NCI-H2196 (cell line): ENCODE measurements around the gene TXLNB.

Source experiments
- DNase-seq: peaks from one replicate; lab custom pipeline; 2025; ENCODE audit not compliant: unreplicated experiment; lab: John Stamatoyannopoulos, UW

TXLNB gene

DNA sequence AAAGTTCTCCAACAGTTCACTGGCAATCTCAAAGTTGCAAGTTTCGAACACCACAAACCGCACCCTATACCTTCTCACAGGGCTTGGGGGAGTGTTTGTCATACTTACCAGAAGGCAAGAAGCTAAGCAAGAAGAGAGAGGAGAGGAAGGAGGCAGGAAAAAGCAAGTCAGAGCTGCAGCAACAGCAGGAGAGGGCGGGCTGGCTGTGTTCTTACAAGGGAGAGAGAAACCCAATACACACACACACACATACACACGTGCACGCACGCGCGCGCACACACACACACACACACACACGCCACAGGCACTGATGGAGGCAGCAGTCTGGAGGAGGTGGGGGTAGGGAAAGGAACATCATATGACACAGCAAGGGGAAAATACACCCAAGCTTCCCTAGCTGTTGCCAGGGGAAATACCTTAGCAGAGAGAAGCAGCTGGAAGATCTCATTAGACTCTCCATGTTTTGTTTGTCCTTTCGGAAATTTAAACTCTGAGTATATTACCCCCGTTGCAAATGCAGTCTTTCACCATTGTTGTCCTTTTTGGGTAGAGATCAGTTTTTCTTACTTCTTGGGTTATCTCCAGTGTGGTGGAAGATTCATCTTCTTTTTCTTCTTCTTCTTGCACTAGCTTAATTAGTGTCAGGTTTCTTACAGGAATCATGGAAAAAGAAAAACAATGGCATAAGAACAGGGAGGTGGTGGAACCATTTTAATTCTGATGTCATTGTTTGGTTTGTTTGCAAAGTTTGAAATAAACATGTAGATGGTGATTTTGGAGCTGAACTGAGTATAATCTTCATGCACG lies at the start of gene TXLNB:
Gene TXLNB (minus strand): TSS at position 186 of the 807 bp plus-strand sequence. CDS start 3,099 bp downstream, outside the sequence.
- no peak for DNase-seq

DNA sequence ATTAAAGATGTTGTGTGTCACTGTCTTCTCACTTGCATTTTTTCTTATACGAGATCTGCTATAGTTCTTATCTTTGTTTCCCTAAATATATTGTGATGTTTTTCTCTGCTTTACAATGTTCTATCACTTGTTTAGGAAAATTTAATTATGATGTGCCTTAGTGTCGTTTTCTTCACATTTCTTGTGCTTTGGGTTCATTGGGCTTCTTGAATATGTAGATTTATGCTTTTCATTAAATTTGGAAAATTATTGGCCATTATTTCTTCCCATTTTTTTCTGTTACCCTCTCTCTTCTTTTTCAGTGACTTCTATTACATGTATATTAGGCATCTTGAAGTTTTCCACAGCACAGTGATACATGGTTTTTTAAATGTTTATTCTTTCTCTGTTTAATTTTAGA lies 49.3 kb upstream of the TXLNB start:
- DNase-seq, result no peak

DNA sequence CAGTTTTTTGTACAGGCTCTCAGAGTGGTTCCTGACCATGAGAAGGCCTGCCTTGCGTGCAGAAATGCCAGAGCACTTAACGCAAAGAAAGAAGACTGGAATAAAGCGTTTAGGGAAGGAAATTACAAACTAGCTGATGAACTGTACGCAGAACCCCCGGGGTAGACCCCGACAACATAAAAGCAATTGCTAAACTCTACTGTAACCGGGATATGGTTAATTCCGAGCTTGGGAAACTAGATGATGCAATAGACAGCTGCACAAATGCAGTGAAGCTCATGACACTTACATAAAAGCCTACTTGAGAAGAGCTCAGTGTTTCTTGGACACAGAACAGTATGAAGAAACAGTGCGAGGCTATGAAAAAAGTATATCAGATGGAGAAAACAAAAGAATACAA lies 47.0 kb upstream of the TXLNB start:
- DNase-seq, result no peak

DNA sequence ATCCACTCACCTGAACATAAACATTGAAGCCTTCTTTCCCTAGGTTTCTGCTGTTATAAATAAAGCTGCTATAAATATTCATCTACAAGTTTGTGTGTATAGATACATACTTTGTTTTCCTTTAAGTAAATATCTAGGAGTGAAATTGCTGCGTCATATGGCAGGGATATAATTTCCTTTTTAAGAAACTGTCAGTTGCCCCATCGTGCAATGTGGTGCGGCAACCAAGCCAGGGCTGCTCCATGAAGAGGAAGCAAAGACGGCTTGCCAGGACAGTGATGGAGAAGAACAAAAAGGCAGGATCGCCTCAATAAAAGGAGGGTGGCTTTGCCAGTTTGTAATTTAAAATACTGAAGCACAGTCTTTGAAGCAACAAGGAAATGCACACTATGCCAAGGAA lies 46.0 kb upstream of the TXLNB start:
- DNase-seq, result no peak

DNA sequence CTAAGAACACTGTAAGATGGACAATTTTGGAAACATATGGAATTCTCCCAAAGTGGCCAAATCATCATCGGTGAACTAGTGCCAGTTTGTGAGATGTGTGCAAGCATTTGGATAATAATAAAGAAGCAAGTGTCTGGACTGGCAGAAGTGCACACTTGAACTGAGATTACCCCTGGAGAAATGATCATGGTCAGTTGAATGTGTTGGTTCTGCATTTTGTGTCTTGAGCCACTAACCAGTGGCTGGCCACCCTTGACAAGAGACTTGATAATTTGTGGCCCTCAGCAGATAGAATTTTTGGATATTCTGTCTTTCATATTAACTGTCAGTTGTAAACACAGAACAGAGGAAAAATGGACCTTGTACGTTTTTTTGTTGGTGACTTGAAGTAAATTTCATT lies 45.2 kb upstream of the TXLNB start:
- no peak for DNase-seq

DNA sequence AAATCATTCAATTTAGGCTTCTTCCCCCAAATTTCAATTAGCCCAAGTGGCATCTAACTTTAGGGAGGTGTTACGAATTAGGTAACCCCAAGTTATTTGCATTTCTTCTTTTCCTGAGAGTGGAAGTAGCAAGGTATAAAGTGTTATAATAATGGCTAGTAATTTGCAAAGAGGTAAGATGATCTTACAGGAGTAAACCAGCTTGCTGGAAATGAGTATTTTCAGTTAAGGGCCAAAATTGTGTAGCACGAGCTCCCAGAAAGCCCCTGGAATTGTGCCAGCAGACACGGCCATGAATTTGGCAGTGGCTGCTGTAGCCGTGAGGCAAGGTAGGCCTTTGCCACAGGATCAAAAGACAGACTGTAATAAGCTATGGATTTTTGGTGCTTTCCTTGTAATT lies 44.7 kb upstream of the TXLNB start:
- DNase-seq, result peak; percentile 80

DNA sequence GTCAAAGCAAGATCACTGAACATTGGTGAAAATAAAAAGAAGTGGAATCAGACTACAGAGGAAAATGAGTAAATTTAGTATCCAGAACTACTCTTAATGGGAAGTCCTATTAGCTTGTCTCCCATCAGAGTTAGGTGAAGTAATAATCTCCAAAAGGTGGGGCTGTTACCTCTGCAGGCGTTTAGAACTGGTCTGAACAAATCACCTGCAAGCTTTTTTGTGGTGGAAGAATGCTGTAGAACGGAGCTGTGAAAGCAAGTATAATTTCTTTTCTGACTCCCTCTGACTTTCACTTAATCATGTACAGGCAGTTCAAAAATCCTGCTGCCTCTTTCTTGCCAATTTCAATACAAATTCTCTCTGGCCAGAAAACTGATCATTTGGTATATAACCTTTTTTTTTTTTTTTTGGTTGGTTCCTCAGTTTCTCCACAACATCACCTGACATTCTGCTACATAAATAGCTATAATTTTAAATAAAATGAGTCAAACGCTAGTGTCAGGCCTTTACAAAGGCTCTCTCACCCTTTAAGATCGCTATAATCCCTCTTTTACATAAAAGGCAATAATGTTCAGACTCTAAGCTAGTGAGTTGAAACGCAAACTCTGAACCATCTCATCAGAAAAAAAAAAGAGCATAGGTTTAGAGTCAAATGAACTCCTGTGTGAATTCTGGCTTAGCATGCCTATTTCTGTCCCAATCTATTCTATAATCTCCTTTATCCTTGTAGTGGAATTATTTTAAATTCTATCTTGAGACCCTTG lies 43.8 kb upstream of the TXLNB start:
- no peak for DNase-seq

DNA sequence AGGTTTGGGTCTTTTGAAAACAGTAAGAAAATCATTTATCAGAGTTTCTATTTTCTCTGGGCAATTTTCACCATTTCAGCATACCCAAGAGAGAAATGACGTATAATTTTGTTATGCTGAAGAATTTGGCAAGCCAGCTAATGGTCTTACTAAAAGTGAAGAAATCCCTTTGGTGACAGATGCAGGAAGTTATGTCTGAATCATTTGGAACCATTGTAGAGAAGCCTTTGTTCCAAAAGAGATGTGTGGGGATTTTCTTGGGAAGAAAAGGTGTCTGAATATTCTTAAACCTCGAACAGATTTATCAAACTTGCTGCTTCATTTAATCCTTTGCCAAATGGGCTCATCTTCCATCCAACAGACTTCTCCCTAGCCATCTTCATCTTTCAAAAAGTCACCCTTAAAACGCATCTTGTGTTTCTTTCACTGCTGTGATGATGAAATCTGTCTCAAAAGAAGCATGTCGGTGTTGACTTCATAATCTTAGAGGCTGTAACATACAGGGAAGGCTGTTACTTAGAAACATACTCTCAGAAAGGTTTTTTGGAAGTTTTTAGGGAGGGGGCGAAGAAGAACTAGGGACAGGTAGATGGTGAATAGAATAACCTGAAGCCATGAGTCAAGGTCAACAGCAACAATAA lies 43.1 kb upstream of the TXLNB start:
- DNase-seq, result no peak

DNA sequence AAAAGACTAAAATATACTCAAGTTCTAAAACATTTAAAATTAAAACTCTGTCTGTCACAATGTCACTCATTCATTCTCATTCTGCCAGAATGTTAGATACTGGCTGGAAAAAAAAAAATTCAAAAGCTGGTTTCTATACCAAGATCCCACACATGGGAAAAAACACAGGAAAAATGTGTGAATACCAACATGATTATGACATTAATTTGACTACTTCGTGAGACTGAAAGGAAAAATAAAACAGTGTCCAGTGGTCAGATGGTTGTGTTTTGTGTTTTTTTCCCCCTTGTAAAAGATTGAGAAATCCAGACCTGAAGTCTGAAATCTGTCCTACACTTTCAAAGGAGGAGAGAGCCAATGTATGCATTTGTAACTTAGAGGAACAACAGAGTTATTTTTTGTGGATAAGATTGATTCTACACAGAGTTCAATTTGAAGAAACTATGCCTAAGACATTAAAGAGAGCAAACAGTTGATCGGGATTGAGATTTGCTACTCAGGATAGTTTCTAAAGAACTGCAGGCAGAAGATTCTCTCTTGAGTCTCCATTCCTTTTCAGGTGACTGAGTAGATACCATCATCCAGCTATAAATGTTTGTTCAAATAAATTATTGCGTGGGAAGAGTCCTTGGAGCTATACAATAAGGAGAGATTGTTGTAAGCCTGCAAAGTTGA lies 39.2 kb upstream of the TXLNB start:
- no peak for DNase-seq

DNA sequence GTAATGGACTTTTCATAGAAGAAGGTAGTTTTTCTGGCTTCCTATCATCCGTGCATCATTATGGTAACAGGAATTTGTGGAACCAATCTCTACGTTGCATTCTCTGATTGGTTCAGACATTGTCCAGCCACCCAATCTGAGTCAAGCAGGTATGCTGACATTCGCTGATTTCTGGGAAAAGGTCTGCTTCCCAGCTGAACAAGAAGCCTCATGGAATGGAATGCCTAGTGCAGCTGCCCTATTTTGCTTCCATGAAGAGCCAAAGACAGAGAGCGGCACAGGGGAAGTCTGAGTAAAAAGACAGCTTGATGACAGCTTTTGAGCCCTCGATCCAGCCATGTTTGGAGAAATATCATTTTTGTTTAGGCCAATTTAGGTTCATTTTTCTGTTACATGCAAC lies 38.5 kb upstream of the TXLNB start:
- no peak for DNase-seq

DNA sequence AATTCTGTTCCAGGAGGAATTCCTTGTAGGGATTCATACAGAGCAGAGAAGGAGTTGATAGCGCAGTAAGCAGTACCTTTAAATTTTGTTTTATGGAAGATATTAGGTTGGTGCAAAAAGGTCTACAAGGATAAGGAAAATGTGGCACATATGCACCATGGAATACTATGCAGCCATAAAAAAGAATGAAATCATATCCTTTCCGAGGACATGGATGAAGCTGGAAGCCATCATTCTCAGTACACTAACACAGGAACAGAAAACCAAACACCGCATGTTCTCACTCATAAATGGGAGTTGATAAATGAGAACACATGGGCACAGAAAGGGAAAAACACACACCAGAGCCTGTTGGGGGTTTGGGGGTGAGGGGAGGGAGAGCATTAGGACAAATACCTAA lies 37.4 kb upstream of the TXLNB start:
- DNase-seq, result no peak

DNA sequence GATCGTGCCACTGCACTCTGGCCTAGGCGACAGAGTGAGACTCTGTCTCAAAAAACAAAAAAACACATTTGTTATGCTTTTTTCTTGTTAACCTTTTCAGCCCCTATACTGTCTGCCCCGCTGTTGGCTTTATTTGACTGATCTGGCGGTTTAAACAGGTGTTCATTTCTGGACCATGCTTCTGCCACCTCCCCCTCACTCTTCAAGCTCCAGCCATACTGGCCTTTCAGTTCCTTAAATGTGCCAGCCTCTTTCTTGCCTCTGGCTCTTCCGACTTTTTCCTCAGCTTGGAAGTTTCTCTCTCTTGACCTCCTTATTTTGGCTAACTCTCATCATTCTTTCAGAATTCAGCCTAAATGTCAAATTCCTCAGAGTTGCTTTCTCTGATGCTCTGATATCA lies 35.2 kb upstream of the TXLNB start:
- DNase-seq, result no peak

DNA sequence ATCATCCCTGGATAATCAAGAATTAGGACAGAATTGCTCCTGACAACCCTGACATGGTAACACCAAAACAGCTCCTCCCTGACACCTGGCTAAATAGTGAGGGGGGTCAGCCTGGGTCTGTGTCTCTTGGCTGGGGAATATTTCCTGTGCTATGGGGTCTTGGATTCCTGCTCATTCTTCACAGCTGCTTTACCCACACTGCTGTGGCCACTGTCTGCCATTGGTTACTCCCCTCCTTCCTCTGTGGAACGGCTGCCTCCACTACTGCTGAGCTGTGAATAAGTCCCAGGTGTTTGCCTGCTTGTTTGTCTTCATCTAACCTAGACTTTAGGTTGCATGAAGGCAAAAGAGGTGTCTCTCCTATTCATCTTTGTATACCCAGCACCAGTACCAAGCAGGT lies 33.9 kb upstream of the TXLNB start:
- no peak for DNase-seq

DNA sequence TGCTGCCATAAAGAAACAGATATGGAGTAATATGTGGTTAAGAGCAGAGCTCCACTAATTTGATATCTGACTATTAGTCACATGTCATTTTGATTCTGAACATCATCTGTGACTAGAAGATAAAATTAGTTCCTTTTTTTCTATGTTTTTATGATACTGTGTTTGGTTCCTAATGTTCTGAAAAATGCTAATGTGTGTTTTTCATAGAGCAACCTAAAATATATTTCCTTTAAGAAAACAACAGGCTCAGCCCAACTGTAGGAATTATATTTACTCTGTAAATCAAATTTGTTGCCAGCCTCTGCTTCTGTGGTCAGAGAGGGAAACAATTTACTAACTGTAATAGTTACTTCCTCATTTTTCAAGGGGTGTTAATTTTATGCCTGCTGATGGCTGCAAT lies 33.3 kb upstream of the TXLNB start:
- no peak for DNase-seq

DNA sequence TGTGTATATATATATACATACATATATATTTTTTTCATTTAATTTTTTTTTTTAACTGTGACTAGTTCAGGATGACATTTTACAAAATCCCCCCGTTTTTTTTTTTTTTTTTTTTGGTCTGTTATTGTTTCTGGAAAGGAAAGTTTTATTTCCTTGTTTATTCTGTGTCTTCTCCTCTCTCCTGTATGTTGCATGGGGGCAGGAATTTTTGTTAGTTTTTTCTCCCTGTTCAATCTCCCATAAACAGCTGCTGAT lies 32.4 kb upstream of the TXLNB start:
- no peak for DNase-seq

DNA sequence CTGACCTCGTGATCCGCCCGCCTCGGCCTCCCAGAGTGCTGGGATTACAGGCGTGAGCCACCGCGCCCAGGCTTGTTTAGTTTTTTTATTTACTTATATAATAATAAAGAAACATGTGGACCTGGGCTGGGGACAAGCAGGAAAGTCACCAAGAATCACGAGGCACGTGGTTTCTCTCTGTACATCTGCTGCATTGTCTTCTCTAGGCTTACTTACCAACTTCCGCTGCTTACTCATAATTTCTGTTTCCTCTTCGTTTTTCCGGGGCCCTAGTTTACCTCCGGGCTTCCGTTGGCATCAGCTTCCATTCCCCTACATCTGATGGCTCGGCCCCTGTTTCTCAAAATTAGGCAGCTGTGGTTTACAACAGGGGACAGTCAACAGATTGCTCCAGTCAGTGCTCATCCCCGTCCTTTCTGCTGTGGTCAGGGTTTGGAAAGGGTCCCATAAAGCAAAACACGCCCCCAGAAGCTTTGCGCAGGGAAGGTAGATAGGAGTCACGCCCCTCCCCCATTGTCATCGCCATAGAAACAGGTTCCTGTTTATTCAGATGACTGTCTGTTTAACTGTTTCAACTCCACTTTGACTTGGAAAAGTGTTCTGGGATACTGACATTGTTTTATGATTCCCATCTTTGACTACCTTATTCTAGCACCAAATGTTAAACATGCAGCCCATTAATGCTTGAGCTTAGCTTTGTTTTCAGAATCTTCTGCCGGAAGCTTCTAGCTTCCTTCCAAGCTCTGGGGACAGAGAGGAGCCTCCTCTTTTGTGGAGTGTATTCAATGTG lies 31.9 kb upstream of the TXLNB start:
- no peak for DNase-seq

DNA sequence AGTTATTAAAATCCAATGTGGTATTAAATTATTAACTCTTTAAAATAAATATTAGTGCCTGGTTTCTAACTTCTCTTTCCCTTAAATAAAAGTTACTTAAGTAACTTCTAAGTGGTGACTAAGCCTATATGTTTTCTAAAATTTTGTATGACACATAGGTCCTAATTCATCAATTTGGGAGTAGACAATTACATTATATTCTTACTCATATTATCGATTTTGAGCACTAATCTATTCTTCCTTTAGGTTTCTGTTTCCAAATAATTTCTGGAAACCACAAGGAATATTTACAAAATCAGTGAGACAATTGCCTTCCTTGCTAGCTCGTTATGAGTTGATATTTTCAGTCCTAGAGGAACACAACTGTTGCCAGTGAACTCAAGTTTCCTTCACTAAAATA lies 28.3 kb upstream of the TXLNB start:
- no peak for DNase-seq

DNA sequence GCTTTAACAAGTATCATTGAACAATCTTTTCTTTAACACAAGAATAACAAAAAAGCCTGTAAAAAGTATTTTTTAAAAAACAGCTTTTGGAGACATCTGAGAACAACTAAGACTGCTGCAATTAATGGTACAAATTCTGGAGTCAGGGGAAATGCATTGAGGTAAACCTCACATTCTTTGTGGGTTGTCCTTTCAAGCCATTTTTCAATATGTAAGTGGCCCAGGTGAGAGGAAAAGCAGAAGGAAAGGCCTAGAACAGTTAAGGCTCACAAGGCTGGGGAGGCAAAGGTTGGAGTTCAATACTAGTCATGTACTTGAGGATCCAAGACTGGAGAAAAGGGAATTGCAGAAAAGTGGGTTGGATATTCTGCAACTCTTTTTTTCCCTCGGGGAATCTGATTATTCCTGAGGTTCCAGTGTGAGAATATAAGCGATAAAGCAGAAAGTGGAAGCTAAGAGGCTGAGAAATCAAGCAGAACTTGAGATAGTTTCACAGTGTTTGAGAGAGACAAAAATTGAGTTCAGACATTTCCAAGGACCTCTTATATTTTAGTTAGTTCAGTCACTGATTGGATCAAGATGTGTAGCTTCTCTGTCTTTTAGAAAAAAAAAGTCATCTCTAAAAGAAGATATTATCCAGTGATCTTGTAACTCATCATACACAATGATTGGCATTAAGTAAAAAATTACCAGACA lies 25.0 kb upstream of the TXLNB start:
- DNase-seq, result no peak

DNA sequence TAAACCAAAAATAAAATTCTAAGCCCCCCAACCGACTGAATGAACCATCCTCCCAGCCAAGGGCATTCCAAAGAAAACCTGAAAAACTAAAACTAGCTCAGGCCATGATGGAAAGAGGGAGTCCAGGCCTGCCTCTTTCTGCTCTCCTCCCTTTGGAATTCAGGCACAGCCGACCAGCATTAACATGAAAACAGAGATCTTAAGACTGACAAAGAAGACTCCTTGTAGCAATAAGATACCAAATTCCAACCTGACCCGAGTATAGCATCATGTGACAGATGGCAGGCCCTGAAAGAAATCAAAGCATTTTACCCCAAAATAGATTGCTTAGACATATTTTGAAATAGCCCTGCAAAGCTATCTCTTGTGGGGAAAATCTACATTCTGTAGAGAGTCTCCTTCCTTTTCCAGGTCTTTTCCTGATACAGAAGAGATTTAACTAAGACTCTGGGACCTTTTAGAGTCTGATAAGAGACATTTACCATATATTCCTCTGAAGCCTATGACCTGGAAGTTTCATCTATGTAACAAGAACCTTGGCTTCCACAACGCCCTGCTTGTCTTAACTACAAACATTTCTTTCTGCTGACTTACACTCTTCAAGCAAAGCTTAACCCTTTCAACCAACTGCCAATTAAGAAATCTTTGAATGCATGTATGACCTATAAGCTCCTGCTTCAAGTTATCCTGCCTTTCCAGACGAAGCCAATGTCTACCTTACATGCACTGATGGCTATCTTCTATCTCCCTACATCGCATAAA lies 22.2 kb upstream of the TXLNB start:
- DNase-seq, result no peak

DNA sequence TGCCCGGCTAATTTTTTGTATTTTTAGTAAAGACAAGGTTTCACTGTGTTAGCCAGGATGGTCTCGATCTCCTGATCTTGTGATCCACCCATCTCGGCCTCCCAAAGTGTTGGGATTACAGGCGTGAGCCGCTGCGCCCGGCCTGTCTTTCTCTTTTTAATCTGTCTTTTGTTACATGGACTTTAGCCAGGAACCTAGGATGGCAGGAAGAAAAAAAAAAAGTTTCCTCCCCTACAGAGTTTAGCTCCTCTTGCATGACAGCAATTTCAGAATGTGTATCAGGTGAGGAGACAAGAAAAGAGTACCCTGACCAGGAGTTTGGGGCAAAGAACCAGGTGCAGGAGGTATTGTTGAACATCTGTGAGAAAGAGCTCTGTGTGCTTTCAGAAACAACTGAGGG lies 21.4 kb upstream of the TXLNB start:
- DNase-seq, result no peak
